Vagina (tissue), 2 donors: Measurements from ENCODE around the gene CARD11. TPM values are rescaled to one million over a fixed set of nuclear protein-coding genes. Genes with fewer than 3 reads are reported as not detected.

Source experiments
- DNase-seq, 2 donors: peaks; one replicate each; pipeline ENCODE4 v3.0.0-alpha.2; 2017; ENCODE audit errors: extremely low spot score in 2 of 2
- H3K27ac ChIP-seq: fragments of 200-600 bp; sonication (generic); one replicate; pipeline ENCODE4 v1.5.1; 2019
- H3K27me3 ChIP-seq: fragments of 200-600 bp; sonication (generic); one replicate; pipeline ENCODE4 v1.5.1; 2019
- H3K36me3 ChIP-seq, 2 donors: fragments of 200-600 bp; sonication (generic); one replicate each; pipeline ENCODE4 v1.5.1; 2017 to 2019
- H3K4me1 ChIP-seq: fragments of 200-600 bp; sonication (generic); one replicate; pipeline ENCODE4 v1.5.1; 2019
- H3K4me3 ChIP-seq, 2 donors: fragments of 200-600 bp; sonication (generic); 1 replicate in 1 of 2; 2 replicates in 1 of 2; pipeline ENCODE4 v1.5.1; 2016 to 2019
- H3K9me3 ChIP-seq: fragments of 200-600 bp; sonication (generic); one replicate; pipeline ENCODE4 v1.5.1; 2019
- POLR2A ChIP-seq, 2 donors: fragments of 450-650 bp; IDR thresholded peaks; one replicate each; pipeline ENCODE4 v1.6.1; 2017; ENCODE audit warnings: antibody characterized with exemption in 2 of 2, mild to moderate bottlenecking in 2 of 2, moderate library complexity in 2 of 2
- POLR2AphosphoS5 ChIP-seq, 2 donors: sonication (generic); formaldehyde crosslinking; IDR thresholded peaks; one replicate each; pipeline ENCODE4 v1.9.0; 2017; ENCODE audit warnings: antibody characterized with exemption in 2 of 2, mild to moderate bottlenecking in 2 of 2, low read depth in 1 of 2; ENCODE audit not compliant: insufficient read depth in 1 of 2
- intact Hi-C: fragments of 100-400 bp; cut with DNase I; formaldehyde crosslinking; loops from one replicate; pipeline ENCODE4 v1.15.1; 2023
- total RNA-seq: library from RNA; depleted of rRNA; stranded (reverse); fragments of >200 nt; gene quantifications from one replicate; pipeline ENCODE4 v1.2.3, GENCODE V29; 2016
- TF ChIP-seq, protein P1 (sequence below), 3 experiments: fragments of 450-650 bp in 2 of 3; fragments of 200-600 bp in 1 of 3; sonication (generic) in 1 of 3; IDR thresholded peaks; one replicate each; pipeline ENCODE4 v1.5.1; 2017 to 2019; ENCODE audit warnings: antibody characterized with exemption in 3 of 3, mild to moderate bottlenecking in 2 of 3, moderate library complexity in 2 of 3

The CARD11 gene
- total RNA-seq, 1 donor from 2014 or later = 2.9 TPM

DNA sequence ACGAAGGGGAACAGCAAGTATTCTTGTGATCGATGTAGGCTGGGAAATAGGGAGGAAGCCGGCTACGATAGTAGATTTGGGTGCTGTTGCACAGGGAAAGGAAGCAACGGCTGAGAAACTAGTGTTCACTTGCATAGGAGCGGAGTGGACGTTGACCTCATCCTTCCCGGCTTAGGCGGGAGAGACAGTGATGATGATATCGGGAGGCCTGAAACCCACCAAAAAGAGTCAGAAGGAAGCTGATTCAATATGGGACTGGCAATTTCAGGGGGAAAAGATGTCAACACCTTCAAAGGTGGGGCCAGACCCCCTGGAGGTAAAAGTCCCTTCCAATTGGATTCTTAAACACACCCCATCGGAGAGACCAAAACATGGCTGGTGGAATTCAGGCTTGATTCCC is 61.3 kb downstream of the CARD11 start:
- intact Hi-C loops = no loop called here
- Histone ChIP-seq H3K27me3 (no peaks in the 10 kb centered on the region), H3K27ac (no peak overlapping the region), H3K9me3 (no peaks in the 10 kb centered on the region), H3K4me3 (no peak overlapping the region), H3K4me1 (no peaks in the 10 kb centered on the region), H3K36me3 (no peaks in the 10 kb centered on the region)
- TF ChIP-seq, protein P1, sequence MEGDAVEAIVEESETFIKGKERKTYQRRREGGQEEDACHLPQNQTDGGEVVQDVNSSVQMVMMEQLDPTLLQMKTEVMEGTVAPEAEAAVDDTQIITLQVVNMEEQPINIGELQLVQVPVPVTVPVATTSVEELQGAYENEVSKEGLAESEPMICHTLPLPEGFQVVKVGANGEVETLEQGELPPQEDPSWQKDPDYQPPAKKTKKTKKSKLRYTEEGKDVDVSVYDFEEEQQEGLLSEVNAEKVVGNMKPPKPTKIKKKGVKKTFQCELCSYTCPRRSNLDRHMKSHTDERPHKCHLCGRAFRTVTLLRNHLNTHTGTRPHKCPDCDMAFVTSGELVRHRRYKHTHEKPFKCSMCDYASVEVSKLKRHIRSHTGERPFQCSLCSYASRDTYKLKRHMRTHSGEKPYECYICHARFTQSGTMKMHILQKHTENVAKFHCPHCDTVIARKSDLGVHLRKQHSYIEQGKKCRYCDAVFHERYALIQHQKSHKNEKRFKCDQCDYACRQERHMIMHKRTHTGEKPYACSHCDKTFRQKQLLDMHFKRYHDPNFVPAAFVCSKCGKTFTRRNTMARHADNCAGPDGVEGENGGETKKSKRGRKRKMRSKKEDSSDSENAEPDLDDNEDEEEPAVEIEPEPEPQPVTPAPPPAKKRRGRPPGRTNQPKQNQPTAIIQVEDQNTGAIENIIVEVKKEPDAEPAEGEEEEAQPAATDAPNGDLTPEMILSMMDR (IDR thresholded peaks at IDR 0.05) = no peak
- no peak for TF ChIP-seq POLR2A (IDR thresholded peaks at IDR 0.05)
- TF ChIP-seq POLR2AphosphoS5 (IDR thresholded peaks at IDR 0.05; ENCODE audit: insufficient read depth in 1 of 2, low read depth in 1 of 2) = no peak
- no peak for DNase-seq

- Histone ChIP-seq H3K27ac (no peak overlapping the region), H3K4me1 (no peaks in the 10 kb centered on the region), H3K9me3 (no peaks in the 10 kb centered on the region), H3K4me3 (no peak overlapping the region), H3K36me3 (no peaks in the 10 kb centered on the region), H3K27me3 (no peaks in the 10 kb centered on the region)
- intact Hi-C loops = no loop called here
- TF ChIP-seq POLR2AphosphoS5 (IDR thresholded peaks at IDR 0.05; ENCODE audit: insufficient read depth in 1 of 2, low read depth in 1 of 2) (no peak), POLR2A (IDR thresholded peaks at IDR 0.05) (no peak)
- TF ChIP-seq, protein P1 (IDR thresholded peaks at IDR 0.05) = no peak
- DNase-seq = no peak
These were observed 62.6 kb downstream of the CARD11 start for GRCh38 chr7:2981103-2981480.

- Histone ChIP-seq H3K4me3 (no peak overlapping the region), H3K27me3 (no peaks in the 10 kb centered on the region)
- intact Hi-C loops = no loop called here
These were observed 63.1 kb downstream of the CARD11 start for GRCh38 chr7:2980401-2981102.

GRCh38 chr7:2979951-2980350 is 63.7 kb downstream of the CARD11 start:
- intact Hi-C loops = no loop called here
- no peaks in the 10 kb centered on the region for H3K4me1 ChIP-seq
- TF ChIP-seq, protein P1 (IDR thresholded peaks at IDR 0.05) = no peak
- TF ChIP-seq POLR2AphosphoS5 (IDR thresholded peaks at IDR 0.05; ENCODE audit: insufficient read depth in 1 of 2, low read depth in 1 of 2) (no peak), POLR2A (IDR thresholded peaks at IDR 0.05) (no peak)
- H3K36me3 ChIP-seq = no peaks in the 10 kb centered on the region
- no peak overlapping the region for H3K27ac ChIP-seq
- no peaks in the 10 kb centered on the region for H3K9me3 ChIP-seq
- no peaks in the 10 kb centered on the region for H3K27me3 ChIP-seq
- no peak for DNase-seq
- no peak overlapping the region for H3K4me3 ChIP-seq

More at GRCh38 chr7:2980401-2981102, 63.1 kb downstream of the CARD11 start:
- H3K27ac ChIP-seq = no peak overlapping the region
- no peak for DNase-seq
- TF ChIP-seq POLR2AphosphoS5 (IDR thresholded peaks at IDR 0.05; ENCODE audit: insufficient read depth in 1 of 2, low read depth in 1 of 2) (no peak), POLR2A (IDR thresholded peaks at IDR 0.05) (no peak)
- TF ChIP-seq, protein P1 (IDR thresholded peaks at IDR 0.05) = no peak
- H3K9me3 ChIP-seq = no peaks in the 10 kb centered on the region
- H3K36me3 ChIP-seq = no peaks in the 10 kb centered on the region
- H3K4me1 ChIP-seq = no peaks in the 10 kb centered on the region

- H3K4me1 ChIP-seq = no peaks in the 10 kb centered on the region
- H3K4me3 ChIP-seq = no peak overlapping the region
- H3K9me3 ChIP-seq = no peaks in the 10 kb centered on the region
- intact Hi-C loops = no loop called here
- no peak overlapping the region for H3K27ac ChIP-seq
- TF ChIP-seq POLR2AphosphoS5 (IDR thresholded peaks at IDR 0.05; ENCODE audit: insufficient read depth in 1 of 2, low read depth in 1 of 2) (no peak), POLR2A (IDR thresholded peaks at IDR 0.05) (no peak)
- TF ChIP-seq, protein P1 (IDR thresholded peaks at IDR 0.05) = no peak
- DNase-seq = no peak
- H3K27me3 ChIP-seq = no peaks in the 10 kb centered on the region
- no peaks in the 10 kb centered on the region for H3K36me3 ChIP-seq
These were observed 64.5 kb downstream of the CARD11 start for GRCh38 chr7:2979201-2979631.
